Lower lobe of right lung (tissue), 2 donors: ENCODE results near the gene INTS7. TPM values are rescaled to one million over a fixed set of nuclear protein-coding genes. Genes with fewer than 3 reads are reported as not detected.
A peak's percentile ranks its signal among the peaks of the same experiment; 100 is the strongest.

Experiments used
- ATAC-seq, 2 donors: fragments of 200-7000 bp; cut with Tn5 transposase; one replicate each; pipeline ENCODE4 v1.9.1; 2020 to 2022; ENCODE audit warnings: mild to moderate bottlenecking in 2 of 2, moderate library complexity in 2 of 2
- DNase-seq: peaks from one replicate; pipeline ENCODE4 v3.0.0-alpha.2; 2020
- H3K27ac ChIP-seq: fragments of 200-600 bp; one replicate; pipeline ENCODE4 v1.8.0; 2022
- H3K27me3 ChIP-seq: fragments of 200-600 bp; one replicate; pipeline ENCODE4 v1.8.0; 2022; ENCODE audit warnings: low read depth
- H3K36me3 ChIP-seq: fragments of 200-600 bp; one replicate; pipeline ENCODE4 v1.8.0; 2022; ENCODE audit warnings: mild to moderate bottlenecking
- H3K4me1 ChIP-seq: fragments of 200-600 bp; one replicate; pipeline ENCODE4 v1.8.0; 2022
- H3K4me3 ChIP-seq: fragments of 200-600 bp; one replicate; pipeline ENCODE4 v1.8.0; 2022; ENCODE audit warnings: mild to moderate bottlenecking
- H3K9me3 ChIP-seq: fragments of 200-600 bp; one replicate; pipeline ENCODE4 v1.8.0; 2022
- intact Hi-C: fragments of 100-400 bp; cut with DNase I; formaldehyde crosslinking; loops from one replicate; pipeline ENCODE4 v1.11.0; 2022
- total RNA-seq: library from RNA; stranded (reverse); fragmentation: NEBNext Ultra II Directional; extraction: Animal tissue kit (Norgen Biotek cat#: 25700); gene quantifications from one replicate; pipeline ENCODE4 v1.2.1, GENCODE V29; 2021
- TF ChIP-seq, protein P1 (sequence below): fragments of 200-600 bp; IDR thresholded peaks from one replicate; pipeline ENCODE4 v1.8.0; 2022; ENCODE audit warnings: antibody characterized with exemption, mild to moderate bottlenecking
- donor health status: DM: no; HTN: yes; CAD: no; lungs with severe emphysema.

Gene INTS7
- total RNA-seq, 1 donor from 2014 or later: 17.1 TPM

DNA sequence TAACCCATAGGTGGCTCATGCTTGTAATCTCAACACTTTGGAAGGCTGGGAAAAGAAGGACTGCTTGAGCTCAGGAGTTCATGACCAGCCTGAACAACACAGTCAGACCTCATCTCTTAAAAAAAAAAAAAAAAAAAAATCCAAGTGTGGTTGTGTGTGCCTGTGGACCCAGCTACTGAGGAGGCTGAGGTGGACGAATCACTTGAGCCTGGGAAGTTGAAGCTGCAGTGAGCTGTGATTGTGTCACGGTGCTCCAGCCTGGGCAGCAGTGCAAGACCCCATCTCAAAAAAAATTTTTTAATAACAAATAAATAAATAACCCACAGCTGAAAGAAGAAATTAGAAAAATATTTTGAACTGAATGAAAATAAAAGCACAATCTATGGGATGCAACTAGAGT is 13.8 kb downstream of the INTS7 start:
- TF ChIP-seq, protein P1, sequence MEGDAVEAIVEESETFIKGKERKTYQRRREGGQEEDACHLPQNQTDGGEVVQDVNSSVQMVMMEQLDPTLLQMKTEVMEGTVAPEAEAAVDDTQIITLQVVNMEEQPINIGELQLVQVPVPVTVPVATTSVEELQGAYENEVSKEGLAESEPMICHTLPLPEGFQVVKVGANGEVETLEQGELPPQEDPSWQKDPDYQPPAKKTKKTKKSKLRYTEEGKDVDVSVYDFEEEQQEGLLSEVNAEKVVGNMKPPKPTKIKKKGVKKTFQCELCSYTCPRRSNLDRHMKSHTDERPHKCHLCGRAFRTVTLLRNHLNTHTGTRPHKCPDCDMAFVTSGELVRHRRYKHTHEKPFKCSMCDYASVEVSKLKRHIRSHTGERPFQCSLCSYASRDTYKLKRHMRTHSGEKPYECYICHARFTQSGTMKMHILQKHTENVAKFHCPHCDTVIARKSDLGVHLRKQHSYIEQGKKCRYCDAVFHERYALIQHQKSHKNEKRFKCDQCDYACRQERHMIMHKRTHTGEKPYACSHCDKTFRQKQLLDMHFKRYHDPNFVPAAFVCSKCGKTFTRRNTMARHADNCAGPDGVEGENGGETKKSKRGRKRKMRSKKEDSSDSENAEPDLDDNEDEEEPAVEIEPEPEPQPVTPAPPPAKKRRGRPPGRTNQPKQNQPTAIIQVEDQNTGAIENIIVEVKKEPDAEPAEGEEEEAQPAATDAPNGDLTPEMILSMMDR: no peak
- Histone ChIP-seq H3K4me3 (no peak overlapping the region), H3K36me3 (peaks cover 13% of the 10 kb centered on the region), H3K9me3 (peaks cover 3% of the 10 kb centered on the region), H3K27ac (no peak overlapping the region), H3K27me3 (no peaks in the 10 kb centered on the region), H3K4me1 (no peaks in the 10 kb centered on the region)
- DNase-seq: no peak
- intact Hi-C loops: no loop called here
- no peak for ATAC-seq

DNA sequence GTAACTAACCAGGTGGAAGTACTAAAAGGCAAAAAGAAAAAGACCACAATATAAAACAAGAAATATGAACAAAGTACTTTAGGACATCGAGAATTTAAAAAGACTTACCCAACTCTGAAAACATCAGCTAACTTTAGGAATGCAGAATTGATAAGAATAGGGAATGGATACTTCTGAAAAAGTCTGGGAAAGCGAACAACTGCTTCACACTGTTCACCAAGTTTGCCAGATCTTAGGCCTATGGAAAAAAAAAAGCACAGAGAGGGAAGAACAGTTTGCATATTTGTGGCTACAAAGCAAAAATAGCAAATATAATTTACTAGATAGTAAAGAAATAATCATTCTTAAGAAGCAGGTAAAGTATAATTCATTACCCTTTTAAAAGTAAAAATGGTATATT is 14.4 kb downstream of the INTS7 start:
- Histone ChIP-seq H3K36me3 (peaks cover 13% of the 10 kb centered on the region), H3K4me1 (no peaks in the 10 kb centered on the region), H3K27me3 (no peaks in the 10 kb centered on the region), H3K4me3 (no peak overlapping the region), H3K27ac (no peak overlapping the region), H3K9me3 (peaks cover 3% of the 10 kb centered on the region)
- intact Hi-C loops: no loop called here
- DNase-seq: no peak
- TF ChIP-seq, protein P1: no peak
- ATAC-seq: no peak

DNA sequence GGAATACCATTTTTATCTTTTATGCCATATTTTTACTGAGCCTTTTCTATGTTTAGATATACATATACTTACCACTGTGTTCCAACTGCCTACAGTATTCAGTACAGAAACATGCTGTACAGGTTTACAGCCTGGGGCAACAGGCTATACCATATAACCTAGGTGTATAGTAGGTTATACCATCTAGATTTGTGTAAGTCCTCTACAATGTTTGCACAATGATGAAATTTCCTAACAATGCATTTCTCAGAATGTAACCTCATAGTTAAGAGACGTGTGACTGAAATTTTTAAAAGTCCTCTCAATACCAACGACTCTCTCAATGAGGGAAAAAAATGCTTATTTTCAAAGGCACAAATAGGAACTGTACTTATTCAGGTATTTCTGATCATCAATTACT is 21.7 kb downstream of the INTS7 start:
- Histone ChIP-seq H3K27ac (no peak overlapping the region), H3K36me3 (no peaks in the 10 kb centered on the region), H3K27me3 (no peaks in the 10 kb centered on the region), H3K9me3 (no peaks in the 10 kb centered on the region), H3K4me1 (no peaks in the 10 kb centered on the region), H3K4me3 (no peak overlapping the region)
- TF ChIP-seq, protein P1: no peak
- DNase-seq (no peak), ATAC-seq (peak in 1 of 2 donors; percentile 38)
- intact Hi-C loops: no loop called here

DNA sequence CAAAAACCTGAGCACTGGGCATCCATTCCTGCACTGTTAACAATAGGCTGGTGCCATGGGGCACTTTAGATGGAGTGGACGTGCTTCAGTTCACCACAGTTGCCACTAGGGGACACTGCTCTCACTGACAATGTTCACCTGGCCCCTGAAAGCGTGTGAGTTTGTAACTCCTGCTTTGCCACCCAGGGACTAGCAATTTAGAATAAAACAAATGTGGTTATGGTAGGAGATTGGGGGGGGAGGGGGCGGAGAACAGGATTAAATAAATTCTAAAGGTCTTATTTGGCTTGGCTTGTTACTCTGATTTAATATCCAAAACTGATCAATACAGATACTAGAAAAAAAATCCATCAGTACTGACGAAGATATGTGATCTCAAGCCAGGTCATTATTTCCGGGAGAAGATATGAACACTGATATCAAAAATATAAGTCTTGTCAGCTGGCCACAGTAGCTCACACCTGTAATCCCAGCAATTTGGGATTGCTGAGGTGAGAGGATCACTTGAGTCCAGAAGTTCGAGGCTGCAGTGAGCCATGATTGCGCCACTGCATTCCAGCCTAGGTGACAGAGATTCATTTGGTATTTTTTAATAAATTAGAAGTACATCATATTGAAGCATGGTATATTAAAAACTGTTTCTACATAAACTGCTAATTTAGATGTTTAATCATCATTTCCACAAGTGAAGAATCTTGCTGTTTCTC is 23.2 kb downstream of the INTS7 start:
- TF ChIP-seq, protein P1: peak; percentile 89
- intact Hi-C loops: no loop called here
- peaks cover 2% of the 10 kb centered on the region for H3K36me3 ChIP-seq
- no peaks in the 10 kb centered on the region for H3K4me1 ChIP-seq
- no peak overlapping the region for H3K27ac ChIP-seq
- H3K4me3 ChIP-seq: no peak overlapping the region
- DNase-seq: peak; percentile 63
- H3K9me3 ChIP-seq: no peaks in the 10 kb centered on the region
- peak; percentile 96 for ATAC-seq
- no peaks in the 10 kb centered on the region for H3K27me3 ChIP-seq

DNA sequence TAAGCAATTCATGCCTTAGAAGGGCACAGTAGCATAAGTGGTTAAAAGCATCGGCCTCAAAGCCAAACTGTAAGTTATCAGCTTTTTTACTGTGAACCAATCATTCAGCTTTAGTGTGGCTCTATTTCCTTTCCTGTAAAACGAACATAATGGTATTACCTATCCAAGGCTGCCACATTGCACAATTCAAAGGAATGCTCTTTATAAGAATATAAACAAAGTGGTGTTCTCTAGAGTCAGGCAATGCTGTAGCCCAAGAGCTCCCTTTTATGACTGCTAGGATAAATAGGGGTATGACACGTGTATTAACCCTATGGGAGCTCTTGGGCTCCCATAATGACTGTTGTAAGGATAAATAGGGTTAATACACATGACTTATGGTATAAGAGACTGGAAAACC is 25.4 kb downstream of the INTS7 start:
- DNase-seq (no peak), ATAC-seq (peak; percentile 54 to 67)
- TF ChIP-seq, protein P1: no peak
- Histone ChIP-seq H3K27ac (no peak overlapping the region), H3K36me3 (peaks cover 21% of the 10 kb centered on the region), H3K4me1 (no peaks in the 10 kb centered on the region), H3K4me3 (no peak overlapping the region), H3K27me3 (no peaks in the 10 kb centered on the region), H3K9me3 (no peaks in the 10 kb centered on the region)
- intact Hi-C loops: no loop called here
